NCI-H2196 (cell line): ENCODE measurements around the gene SLC41A3.
A peak's percentile ranks its signal among the peaks of the same experiment; 100 is the strongest.
"Not testable (repeated sequence)": the region's sequence is repeated elsewhere in the genome, so short reads cannot be mapped to it uniquely, and the experiment has no call there.

ENCODE experiments used
- DNase-seq: peaks from one replicate; lab custom pipeline; 2025; ENCODE audit not compliant: unreplicated experiment; lab: John Stamatoyannopoulos, UW

The SLC41A3 gene

DNA sequence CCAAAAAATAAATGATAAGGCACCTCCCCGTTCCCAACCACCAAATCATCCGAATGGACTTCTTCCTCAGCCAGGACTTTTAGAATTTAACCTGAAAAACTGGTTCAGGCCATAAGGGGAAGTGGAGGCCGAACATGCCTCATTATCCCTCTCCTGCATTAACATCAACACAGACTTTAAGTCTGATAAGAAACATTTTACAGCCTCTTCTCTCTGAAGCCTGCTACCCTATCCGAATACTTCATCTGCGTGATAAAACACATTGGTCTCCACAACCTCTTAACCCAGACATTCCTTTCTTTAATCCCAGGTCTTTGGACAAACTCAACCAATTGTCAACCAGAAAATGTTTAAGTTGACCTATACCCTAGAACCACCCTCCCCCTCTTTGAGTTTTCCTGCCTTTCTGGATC lies 850 bp upstream of the SLC41A3 start:
- DNase-seq: no peak

DNA sequence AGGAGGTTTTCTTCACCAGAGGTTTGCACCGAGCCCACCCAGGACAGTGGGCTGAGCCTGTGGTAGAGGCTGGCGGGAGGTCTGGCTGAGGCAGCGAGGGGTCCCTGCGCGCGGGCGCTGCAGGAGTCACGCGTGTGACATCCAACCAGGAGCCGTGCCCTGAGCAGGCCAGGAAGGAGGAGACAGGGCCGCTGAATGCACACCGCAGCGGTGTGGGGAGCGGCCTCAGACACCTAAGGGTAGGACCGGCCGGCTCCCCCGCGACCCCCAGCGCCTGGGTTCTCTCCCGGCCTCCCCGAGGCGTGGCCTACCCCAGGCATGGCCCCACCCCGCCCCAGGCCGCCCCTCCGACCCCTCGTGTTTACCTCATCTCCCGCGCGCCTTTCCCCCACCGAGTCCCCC lies 412 bp downstream of the SLC41A3 start:
- DNase-seq: peak; percentile 46

DNA sequence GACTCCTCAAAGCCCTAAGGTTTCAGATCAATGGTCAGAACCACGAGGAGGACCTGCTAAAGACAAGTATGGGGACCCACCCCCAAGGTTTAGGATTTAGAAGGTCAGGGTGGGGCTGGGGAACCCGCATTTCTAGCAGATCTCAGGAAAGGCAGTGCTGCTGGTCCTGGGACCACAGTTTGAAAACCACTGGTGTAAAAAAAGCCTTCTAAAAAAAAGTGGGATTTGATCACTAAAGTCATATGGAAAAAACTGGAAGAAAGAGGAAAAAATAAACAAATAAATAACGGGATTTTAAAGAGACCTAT lies 832 bp downstream of the SLC41A3 start:
- no peak for DNase-seq

DNA sequence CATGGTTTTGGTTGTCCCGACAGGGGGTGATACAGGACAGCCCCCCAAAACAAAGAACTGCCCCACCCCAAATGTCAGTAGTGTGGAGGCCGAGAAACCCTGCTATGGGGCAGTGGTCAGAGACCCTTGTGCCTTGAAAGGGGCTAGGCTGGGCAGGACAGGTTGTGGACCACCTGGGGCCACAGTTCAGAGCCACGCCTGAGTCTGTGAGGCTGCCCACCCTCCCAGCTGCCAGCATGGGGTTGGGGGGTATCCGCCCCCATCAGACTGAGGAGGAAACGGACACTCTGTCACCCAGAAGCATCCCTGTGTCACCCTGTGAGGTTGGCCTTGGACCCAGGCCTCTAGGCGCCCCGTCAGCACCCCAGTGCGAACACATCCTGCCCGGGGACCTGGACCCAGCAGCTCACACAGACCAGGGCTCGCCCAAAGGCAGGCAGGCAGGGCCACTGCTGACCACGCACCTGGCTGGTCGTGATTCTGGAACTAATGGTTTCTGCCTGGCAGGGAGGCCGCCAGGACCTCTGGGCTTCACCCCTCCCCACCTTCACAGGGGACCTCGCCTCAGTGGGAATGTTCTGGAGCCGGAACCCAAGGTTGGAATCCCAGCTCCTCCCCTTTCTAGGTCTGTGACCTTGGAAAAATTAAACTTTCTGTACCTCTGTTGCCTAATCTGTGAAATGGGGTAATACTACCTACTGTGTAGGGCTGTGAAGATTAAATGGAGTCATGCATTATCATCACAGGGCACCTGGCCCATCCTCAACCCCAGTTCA lies 1.4 kb downstream of the SLC41A3 start:
- DNase-seq: no peak

DNA sequence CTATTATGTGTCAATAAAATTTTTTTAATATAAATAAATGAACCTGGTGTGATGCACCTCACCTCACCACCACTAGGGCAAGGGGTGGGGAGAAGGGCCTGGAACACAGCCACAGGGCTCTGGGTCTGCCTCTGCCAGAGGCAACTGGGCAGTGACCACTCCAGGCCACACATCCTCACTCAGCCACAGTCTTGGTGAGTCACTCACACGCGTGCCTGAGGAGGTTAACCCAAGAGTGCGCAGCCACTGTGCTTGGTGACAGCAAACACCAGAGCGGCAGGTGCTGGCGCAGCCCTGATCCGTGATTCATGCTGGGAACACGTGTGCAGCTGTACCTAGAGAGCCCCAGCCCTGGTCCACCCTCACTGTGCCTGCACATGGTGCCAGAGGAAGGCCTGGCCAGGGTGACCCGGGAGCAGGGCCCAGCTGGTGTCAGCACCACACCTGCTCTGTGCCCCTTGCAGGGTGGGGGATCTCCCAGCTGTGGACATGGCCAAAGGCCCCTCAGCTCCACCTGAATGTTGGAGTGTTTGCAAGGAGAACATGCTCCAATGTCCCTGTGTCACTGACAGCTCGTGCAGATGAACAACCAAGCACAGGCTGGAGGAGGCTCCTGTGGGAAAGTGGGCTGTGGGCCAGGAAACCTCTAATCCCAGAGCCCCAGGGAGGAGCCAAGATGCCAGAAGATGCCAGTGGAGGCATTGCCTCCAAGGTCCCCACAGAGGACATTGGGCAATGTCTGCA lies 2.1 kb downstream of the SLC41A3 start:
- DNase-seq: peak; percentile 74

DNA sequence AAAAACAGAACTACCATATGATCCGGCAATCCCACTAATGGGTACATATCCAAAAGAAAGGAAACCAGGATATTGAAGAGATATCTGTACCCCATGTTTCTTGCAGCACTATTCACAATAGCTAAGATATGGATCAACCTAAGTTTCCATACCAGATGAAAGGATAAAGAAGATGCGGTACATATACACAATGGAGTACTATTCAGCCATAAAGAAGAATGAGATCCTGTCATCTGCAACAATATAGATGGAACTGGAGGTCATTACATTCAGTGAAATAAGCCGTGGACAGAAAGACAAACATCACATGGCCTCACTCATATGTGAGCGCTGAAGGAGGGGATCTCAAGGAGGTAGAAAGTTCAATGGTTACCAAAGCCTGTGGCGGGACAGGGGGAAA lies 3.0 kb downstream of the SLC41A3 start:
- no peak for DNase-seq

GRCh38 chr3:126078866-126079265 lies 5.1 kb downstream of the SLC41A3 start:
- DNase-seq: no peak

DNA sequence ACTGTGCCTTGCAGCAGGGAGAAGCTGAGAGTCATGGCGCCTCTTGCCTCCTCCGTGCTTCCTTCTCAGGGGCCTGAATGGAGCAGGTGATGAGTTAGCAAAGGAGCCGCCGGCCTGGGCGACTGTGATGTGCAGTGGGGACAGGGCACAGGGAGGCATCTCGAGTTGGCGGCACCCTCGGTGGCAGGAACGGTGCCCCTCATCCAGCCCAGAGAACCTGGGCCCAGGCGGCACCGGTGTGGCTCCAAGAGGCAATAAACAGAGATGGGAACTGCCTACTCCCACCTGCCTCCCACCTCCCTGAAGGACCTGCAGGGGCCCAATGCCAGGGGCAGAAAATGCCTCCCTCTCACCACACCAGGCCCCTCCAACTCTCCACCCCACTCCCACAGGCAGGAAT lies 6.2 kb downstream of the SLC41A3 start:
- no peak for DNase-seq

DNA sequence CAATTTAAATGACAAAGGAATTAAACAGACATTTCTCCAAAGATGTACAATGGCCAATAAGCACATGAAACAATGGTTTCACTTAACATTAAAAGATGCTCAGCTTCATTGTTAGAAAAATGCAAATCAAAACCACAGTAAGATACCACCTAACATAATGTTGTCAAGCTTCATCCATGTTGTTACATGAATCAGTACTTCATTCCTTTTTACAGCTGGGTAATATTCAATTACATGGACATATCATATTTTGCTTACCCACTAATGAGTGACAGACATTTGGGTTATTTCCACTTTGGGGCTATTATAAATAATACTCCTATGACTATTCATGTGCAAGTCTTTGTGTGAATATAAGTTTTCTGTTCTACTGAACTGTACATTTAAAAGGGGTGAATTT lies 7.8 kb downstream of the SLC41A3 start:
- DNase-seq: no peak

DNA sequence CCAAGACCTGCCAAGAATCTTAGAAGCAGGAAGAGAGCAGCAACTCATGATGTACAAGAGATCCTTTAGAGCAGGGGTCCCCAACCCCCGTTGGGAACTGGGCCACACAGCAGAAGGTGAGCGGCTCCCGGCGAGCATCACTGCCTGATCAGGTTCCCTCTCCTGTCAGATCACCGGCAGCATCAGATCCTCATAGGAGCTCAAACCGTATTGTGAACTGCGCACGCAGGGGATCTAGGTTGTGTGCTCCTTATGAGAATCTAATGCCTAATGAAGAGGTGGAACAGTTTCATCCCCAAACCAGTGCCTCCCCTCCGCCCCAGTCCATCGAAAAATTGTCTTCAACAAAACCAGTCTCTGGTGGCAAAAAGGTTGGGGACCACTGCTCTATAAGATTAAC lies 13.8 kb downstream of the SLC41A3 start:
- no peak for DNase-seq

DNA sequence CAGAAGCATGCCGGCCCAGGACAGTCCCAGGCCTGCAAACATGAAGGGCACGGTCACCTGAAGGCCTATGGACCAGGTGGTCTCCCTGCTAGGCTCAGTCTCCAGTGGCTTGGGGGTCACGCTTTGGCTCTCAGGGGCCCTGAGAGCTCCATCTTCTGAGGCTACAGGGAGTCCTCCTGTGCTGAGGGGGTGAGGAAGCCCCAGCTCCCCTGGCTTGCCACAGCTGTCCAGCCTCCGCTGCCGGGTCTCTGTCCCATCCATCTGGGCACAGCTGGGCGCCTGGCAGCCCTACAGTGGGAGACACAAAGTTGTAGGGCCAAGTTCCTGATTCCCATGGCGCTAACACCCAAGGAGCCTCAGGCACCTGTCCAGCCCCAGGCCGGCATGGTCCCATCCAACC lies 16.0 kb downstream of the SLC41A3 start:
- no peak for DNase-seq

- DNase-seq: not testable (repeated sequence)
Measured at GRCh38 chr3:126066676-126067075, 17.2 kb downstream of the SLC41A3 start.

DNA sequence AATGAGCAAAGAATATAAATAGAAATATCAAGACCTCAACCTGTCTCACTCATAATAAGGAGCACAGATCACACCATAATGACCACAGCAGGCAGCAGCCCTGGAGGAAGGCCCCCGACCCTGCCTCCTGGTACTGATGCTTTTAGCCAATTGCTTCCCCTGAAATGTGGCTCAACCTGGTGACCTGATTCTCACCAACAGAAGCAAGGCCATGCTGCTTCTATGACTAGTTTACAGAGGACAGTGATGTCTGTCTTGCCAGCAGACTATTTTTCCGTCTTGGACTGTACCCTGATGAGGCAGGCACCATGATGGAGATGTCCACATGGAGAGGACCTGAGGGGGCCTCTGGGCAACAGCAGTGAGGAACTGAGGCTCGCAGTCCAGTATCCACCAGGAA lies 18.0 kb downstream of the SLC41A3 start:
- no peak for DNase-seq

DNA sequence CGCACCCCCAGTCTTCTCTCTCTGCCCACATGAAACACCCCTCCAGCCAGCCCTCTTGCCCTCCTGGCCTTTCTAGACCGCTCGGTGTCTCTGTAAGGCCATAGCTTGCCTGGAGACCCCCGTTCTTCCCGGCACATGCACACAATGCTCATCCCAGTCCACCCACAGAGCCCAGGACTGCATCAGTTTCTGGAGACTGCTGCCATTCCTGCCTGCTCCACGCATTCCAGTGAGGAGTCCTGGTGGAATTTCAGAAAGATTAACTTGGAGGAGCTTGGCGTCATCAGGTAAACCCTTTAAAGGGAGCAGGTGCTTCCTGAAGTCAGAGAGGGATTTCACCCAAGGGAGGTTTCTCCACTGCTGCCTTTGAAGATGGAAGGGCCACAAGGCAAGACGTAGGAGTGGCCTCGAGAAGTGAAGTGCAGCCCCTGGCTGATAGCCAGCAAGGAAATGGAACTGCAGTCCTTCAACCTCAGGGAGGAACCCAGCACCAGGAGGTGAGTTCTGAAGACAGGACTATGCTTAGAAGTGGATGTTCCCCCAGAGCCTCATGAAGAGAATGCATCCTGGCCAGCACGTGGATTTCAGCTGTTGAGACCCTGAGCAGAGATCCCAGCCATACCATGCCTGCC lies 19.2 kb downstream of the SLC41A3 start:
- no peak for DNase-seq

- DNase-seq: no peak
Measured at GRCh38 chr3:126063358-126063965, 20.5 kb downstream of the SLC41A3 start.

- no peak for DNase-seq
Measured at GRCh38 chr3:126061301-126062032, 22.5 kb downstream of the SLC41A3 start.

DNA sequence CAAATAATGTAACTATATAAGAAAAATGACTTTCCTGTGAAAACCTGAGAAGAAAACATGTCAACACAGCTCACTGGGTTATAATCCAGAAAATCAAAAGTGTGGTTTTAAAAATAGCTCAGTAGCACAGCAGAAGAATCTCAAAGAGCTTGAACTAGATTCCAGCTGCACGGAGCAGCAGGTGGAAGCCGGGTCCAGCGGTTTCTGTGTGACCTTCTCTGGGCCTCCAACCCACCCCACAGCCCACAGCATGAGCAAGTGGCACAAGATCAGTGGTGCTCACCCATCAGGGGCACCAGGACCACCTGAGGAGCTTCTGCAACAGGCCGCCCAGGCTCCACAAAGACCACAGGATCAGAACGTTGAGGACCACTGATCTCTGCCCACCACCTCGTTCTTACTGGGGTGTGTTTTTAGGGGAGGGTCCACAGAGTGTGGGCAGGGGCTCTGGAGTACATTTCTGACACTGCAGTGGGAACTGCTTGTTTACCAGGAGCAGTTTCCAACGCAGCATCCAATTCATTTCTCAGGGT lies 23.2 kb downstream of the SLC41A3 start:
- DNase-seq: no peak

DNA sequence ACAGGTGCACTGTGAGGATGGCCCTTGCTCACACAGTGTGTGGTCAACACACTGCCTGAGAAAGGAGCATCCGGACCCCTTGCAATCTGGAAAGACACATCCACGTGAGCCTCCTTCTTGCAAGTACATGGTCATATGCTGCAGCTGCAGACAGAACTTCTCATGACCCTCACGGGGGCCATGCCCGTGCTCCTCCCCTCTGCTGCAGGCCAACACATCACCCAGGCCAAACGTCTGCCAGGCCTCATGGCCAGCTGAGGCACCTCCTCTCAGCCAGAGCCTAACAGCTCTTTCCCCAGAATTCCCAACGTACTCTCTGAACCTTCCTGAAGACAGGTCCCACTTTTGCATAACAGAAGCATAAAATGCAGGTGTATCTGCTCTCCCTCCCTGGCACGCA lies 25.3 kb downstream of the SLC41A3 start:
- DNase-seq: no peak

DNA sequence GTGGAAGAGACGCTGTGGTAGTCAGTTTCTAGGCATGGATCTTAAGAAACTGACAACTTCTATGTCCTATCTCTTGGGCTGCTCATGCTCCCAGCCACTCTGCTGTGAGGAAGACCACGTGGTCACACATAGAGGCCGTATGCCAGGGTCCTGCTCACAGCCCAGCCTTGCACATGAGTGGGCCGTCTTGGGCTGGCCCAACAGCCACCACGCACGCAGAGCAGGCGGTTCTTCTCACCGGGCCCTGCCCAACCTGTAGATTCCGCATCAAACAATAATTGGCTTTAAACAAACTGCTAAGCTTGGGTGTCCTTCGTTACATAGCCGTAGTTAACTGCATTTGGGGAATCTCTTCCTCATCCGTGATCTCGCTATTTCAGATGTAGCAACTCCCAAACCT lies 26.0 kb downstream of the SLC41A3 start:
- DNase-seq: no peak

DNA sequence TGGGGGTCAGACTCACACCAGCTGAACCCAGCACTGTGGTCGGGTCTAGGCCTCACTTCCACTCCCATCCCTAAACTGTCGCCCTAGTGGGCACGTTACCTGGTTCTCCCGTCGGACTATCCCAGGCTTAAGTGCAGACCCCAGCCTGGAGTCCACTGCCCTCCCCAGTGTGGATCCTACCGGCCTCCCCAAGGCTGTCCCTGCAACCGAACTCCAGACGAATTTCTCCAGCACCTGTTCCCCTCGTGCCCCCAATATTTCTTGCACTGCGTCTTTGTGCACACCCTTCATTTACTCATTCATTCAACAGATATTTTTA lies 26.5 kb downstream of the SLC41A3 start:
- no peak for DNase-seq
